SK-N-MC (cell line): ENCODE data around the gene TRMT61B.

Source experiments
- DNase-seq: peaks from one replicate; pipeline ENCODE4 v3.0.0-alpha.2; 2011; ENCODE audit warnings: low read depth, low spot score
- H3K27ac ChIP-seq: fragments of 200-600 bp; sonication (generic); 2 replicates; pipeline ENCODE4 v1.5.1; 2016; ENCODE audit warnings: mixed run types
- H3K36me3 ChIP-seq: fragments of 200-600 bp; sonication (generic); 2 replicates; pipeline ENCODE4 v1.6.1; 2017; ENCODE audit warnings: antibody characterized with exemption, low read length, mixed read lengths; ENCODE audit not compliant: insufficient read depth
- H3K4me3 ChIP-seq: fragments of 200-600 bp; sonication (generic); 2 replicates; pipeline ENCODE4 v1.5.1; 2016
- H3K9ac ChIP-seq: fragments of 200-600 bp; sonication (generic); 2 replicates; pipeline ENCODE4 v1.8.0; 2017; ENCODE audit warnings: mixed run types, mixed read lengths; ENCODE audit not compliant: insufficient read length
- H3K9me3 ChIP-seq: fragments of 200-600 bp; sonication (generic); 2 replicates; pipeline ENCODE4 v1.6.1; 2017; ENCODE audit warnings: low read depth, mild to moderate bottlenecking, antibody characterized with exemption, low read length, moderate library complexity, mixed read lengths
- EZH2 ChIP-seq: fragments of 200-600 bp; sonication (generic); IDR thresholded peaks from one replicate; pipeline ENCODE4 v1.6.1; 2017; ENCODE audit warnings: antibody characterized with exemption
- FOXP2 ChIP-seq: optimal IDR thresholded peaks from 2 replicates; pipeline ENCODE3; 2011; ENCODE audit warnings: mild to moderate bottlenecking, moderate library complexity; ENCODE audit not compliant: insufficient read depth; ENCODE audit errors: extremely low read length, control extremely low read depth
- POLR2AphosphoS5 ChIP-seq: IDR thresholded peaks from 2 replicates; pipeline ENCODE4 v1.6.1; 2012; ENCODE audit warnings: mild to moderate bottlenecking, low read depth, low read length, borderline replicate concordance

The TRMT61B gene

GRCh38 chr2:28902584-28902983, 32.5 kb upstream of the TRMT61B start:
- Histone ChIP-seq H3K36me3 (peaks cover 77% of the 10 kb centered on the region), H3K9me3 (no peaks in the 10 kb centered on the region), H3K9ac (no peak overlapping the region), H3K4me3 (no peak overlapping the region), H3K27ac (no peak overlapping the region)
- DNase-seq: no peak
- TF ChIP-seq POLR2AphosphoS5 (no peak), FOXP2 (no peak), EZH2 (no peak)

DNA sequence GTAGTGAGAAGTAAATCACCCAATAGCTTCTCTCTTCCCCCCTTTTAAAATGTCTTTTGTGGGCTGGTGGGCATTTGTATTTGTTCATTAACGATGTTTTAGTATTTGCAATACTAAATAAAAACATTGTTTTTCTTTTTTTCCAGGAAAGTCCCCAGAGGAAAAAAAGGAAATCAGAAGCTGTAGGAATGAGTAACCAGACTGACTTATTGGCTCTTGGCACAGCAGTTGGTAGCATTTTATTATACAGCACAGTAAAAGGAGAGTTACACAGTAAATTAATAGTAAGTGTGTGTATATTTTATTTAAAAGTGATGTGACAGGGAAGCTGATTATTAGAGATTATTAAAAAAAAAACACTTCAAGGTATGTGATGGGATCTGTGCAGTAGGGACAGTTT, 31.7 kb upstream of the TRMT61B start:
- Histone ChIP-seq H3K27ac (no peak overlapping the region), H3K36me3 (peaks cover 76% of the 10 kb centered on the region), H3K4me3 (no peak overlapping the region), H3K9ac (no peak overlapping the region), H3K9me3 (no peaks in the 10 kb centered on the region)
- DNase-seq: no peak
- TF ChIP-seq POLR2AphosphoS5 (no peak), FOXP2 (no peak), EZH2 (no peak)

DNA sequence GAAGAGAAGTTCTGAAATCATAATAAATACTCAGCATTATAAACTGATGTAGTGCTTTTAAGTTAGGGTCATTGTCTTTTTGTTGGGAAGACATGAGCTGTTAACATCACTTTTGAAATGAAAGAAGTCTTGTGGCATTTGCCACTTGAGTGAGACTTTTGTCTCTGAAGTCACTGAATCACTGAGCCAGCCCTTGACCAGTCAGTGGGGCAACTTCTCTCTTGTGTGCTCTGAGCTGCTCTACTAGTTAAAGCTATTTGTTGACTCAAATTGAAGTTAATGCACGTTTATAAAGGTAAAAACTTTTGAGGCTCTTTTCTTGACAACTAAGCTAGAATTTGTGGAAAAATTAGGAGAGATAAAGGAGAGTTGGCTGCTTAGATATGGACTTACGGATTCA, 31.1 kb upstream of the TRMT61B start:
- peaks cover 75% of the 10 kb centered on the region for H3K36me3 ChIP-seq

DNA sequence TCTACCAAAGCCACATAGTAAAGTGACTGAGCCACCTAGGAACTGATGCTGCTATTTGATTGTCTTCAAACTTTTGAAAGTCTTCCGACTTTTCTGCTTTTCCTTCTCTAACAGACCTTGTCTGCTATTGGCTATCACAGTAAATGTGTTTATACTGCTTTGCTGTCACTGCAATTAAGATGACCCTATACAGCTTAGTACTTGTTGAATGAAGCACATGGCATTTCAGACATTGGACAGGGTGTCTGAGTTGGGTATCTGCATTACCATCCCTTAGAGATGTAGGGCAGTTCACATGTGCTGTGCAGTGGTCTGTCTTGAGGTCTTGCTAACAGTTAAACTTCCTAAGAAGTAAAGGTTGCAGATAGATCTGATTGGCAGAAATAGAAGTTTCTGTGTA, 27.9 kb upstream of the TRMT61B start:
- H3K9ac ChIP-seq: no peak overlapping the region
- DNase-seq: no peak
- TF ChIP-seq POLR2AphosphoS5 (no peak), FOXP2 (no peak), EZH2 (no peak)
- H3K36me3 ChIP-seq: peaks cover 55% of the 10 kb centered on the region
- H3K27ac ChIP-seq: peak overlapping the region; percentile 4; the same call in 1 of the 2 replicates
- no peaks in the 10 kb centered on the region for H3K9me3 ChIP-seq
- peak overlapping the region; percentile 7 for H3K4me3 ChIP-seq

More for the DNA sequence above, 31.1 kb upstream of the TRMT61B start:
- H3K27ac ChIP-seq: no peak overlapping the region
- H3K4me3 ChIP-seq: no peak overlapping the region
- no peak overlapping the region for H3K9ac ChIP-seq
- no peak for DNase-seq
- H3K9me3 ChIP-seq: no peaks in the 10 kb centered on the region
- TF ChIP-seq POLR2AphosphoS5 (no peak), FOXP2 (no peak), EZH2 (no peak)

- no peak for TF ChIP-seq FOXP2
- TF ChIP-seq EZH2: no peak
- H3K9ac ChIP-seq: peak overlapping the region; percentile 99
- no peak for DNase-seq
Observed at GRCh38 chr2:28896906-28897305, 26.8 kb upstream of the TRMT61B start.

GRCh38 chr2:28895189-28895893, 25.2 kb upstream of the TRMT61B start:
- H3K9me3 ChIP-seq: no peaks in the 10 kb centered on the region
- peak overlapping the region; percentile 99 for H3K4me3 ChIP-seq
- H3K27ac ChIP-seq: peak overlapping the region; percentile 82
- no peak for DNase-seq
- peak overlapping the region; percentile 99 for H3K9ac ChIP-seq
- H3K36me3 ChIP-seq: peaks cover 31% of the 10 kb centered on the region
- no peak; the same call in 1 of the 2 replicates for TF ChIP-seq POLR2AphosphoS5
- no peak for TF ChIP-seq EZH2
- no peak for TF ChIP-seq FOXP2

More at GRCh38 chr2:28896906-28897305, 26.8 kb upstream of the TRMT61B start:
- H3K27ac ChIP-seq: no peak overlapping the region
- H3K9me3 ChIP-seq: no peaks in the 10 kb centered on the region
- peak overlapping the region; percentile 99 for H3K4me3 ChIP-seq
- peaks cover 43% of the 10 kb centered on the region for H3K36me3 ChIP-seq

- Histone ChIP-seq H3K4me3 (peak within 1 kb of the TSS; percentile 99), H3K36me3 (peaks cover 30% of the 10 kb centered on the region), H3K9ac (peak within 1 kb of the TSS; percentile 99), H3K9me3 (no peaks in the 10 kb centered on the region), H3K27ac (peak within 1 kb of the TSS; percentile 82)
- TF ChIP-seq POLR2AphosphoS5 (peak; percentile 92), EZH2 (no peak)
- peak; percentile 88 for DNase-seq
Observed at GRCh38 chr2:28894470-28895188, 24.5 kb upstream of the TRMT61B start, which contains the start of gene WDR43. TSS of gene WDR43 (plus strand) at chr2:28894667. CDS start at chr2:28894699, 32 bp downstream.

- no peak for DNase-seq
- Histone ChIP-seq H3K9ac (no peak overlapping the region), H3K9me3 (no peaks in the 10 kb centered on the region), H3K4me3 (no peak overlapping the region), H3K36me3 (peaks cover 25% of the 10 kb centered on the region), H3K27ac (no peak overlapping the region)
- TF ChIP-seq EZH2: no peak
- TF ChIP-seq FOXP2: no peak
- no peak for TF ChIP-seq POLR2AphosphoS5
Observed at GRCh38 chr2:28893488-28893887, 23.4 kb upstream of the TRMT61B start.

GRCh38 chr2:28880193-28880592, 10.1 kb upstream of the TRMT61B start:
- Histone ChIP-seq H3K9me3 (no peaks in the 10 kb centered on the region), H3K36me3 (no peaks in the 10 kb centered on the region), H3K4me3 (no peak overlapping the region), H3K9ac (no peak overlapping the region), H3K27ac (no peak overlapping the region)
- no peak for TF ChIP-seq EZH2
- TF ChIP-seq POLR2AphosphoS5: no peak
- no peak for TF ChIP-seq FOXP2
- no peak for DNase-seq
